CMK (cell line): ENCODE data around the gene DSCAML1.
"Not testable (repeated sequence)": the region's sequence is repeated elsewhere in the genome, so short reads cannot be mapped to it uniquely, and the experiment has no call there.

Experiments
- DNase-seq: peaks from one replicate; pipeline ENCODE4 v3.0.0-alpha.2; 2010; ENCODE audit warnings: low read depth

DSCAML1 gene

GRCh38 chr11:117792992-117793391, 4.0 kb downstream of the DSCAML1 start:
- no peak for DNase-seq

GRCh38 chr11:117792241-117792640, 4.8 kb downstream of the DSCAML1 start:
- no peak for DNase-seq

DNA sequence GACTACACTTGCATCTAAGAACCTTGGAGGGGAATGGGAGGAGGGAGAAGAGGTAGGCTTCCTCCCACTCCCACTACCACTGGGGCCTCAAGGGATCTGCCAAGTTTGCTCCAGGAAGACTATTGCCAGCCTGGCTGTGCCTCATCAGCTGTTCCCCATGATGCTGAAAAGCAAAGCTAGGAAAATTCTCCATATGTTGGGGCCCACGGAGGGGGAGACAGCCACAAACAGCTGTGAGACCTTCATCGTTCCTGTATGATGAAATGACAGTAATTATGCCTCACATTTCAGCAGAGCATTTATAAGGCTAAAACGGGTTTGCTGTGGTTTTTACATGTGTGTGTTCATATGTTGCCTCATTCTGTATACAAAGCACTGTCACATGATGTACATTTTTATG, 6.7 kb downstream of the DSCAML1 start:
- no peak for DNase-seq

- no peak for DNase-seq
Observed at GRCh38 chr11:117789241-117789640, 7.8 kb downstream of the DSCAML1 start.

DNA sequence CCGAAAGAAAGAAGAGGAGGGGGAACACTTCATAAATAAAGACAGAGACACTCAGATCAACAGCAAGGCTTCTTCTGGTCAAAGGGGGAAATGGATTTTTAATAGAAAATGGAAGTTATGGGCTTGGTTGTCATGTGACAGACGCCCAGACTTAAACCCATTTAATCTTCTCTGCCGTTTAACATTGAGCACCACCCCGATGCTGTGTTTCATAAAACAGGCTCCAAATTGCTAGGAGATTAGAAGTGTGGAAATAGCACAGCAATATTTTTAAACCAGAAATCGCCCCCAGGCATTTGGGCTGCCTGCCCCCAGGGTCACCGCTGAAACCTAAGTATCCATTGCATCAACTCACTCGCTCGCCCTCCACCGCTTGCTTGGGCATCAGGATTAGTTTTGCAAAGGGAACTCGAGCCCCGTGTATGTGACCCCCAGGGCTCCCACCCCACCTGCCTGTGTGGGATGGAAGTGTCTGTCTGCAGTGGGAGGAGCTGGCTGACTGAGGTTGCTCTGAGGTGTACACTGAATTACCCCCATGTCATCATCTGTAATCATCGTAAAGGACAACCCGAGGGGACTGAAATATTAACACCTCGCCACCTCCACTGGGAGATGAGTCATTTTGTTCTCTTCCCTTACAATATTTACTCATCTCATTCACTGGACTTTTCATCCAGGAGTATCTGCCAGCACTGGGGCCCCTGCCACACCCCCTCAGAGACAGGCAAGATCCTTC, 10.7 kb downstream of the DSCAML1 start:
- no peak for DNase-seq

DNA sequence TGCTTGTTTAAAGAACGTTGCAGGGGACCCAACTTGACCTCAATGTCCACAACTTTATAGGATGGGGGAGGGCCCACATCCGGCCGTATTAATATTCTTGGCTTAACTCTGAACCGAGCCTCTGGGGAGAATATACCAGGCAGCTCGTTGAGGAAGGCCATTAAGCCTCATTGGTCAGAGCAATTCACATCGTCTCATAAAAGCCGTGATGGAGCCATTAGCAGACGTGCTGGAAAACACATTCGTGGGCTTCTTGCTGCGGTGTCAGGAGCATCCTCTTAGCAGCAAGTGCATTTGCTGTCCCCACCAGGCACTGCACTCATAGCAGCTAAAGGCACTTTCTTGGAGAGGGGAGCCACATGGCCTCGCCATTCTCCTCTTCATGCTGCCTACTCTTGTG, 14.9 kb downstream of the DSCAML1 start:
- DNase-seq, result no peak

GRCh38 chr11:117781627-117782026, 15.4 kb downstream of the DSCAML1 start:
- no peak for DNase-seq

GRCh38 chr11:117780456-117780855, 16.6 kb downstream of the DSCAML1 start:
- no peak for DNase-seq

- DNase-seq, result no peak
Observed at GRCh38 chr11:117774553-117774952, 22.5 kb downstream of the DSCAML1 start.

GRCh38 chr11:117772360-117772759, 24.7 kb downstream of the DSCAML1 start:
- DNase-seq, result no peak

DNA sequence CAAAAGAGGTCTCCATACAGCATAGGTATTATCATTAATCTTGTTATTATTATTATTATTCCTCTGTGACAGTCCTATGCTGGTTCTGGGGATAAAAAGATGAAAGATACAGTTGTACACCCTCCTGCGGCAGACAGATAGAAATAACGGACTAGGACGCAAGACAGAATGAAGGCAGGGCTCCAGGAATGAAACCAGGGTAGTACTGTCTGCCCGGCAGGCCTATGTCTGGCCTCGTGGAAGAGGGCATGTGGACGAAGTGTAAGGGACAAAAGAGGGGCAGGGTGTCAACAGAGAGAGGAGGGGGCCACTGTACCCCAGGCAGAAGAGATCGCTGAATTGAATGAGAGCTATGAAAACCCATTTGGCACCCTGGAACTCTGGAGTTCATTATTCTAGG, 25.2 kb downstream of the DSCAML1 start:
- no peak for DNase-seq

DNA sequence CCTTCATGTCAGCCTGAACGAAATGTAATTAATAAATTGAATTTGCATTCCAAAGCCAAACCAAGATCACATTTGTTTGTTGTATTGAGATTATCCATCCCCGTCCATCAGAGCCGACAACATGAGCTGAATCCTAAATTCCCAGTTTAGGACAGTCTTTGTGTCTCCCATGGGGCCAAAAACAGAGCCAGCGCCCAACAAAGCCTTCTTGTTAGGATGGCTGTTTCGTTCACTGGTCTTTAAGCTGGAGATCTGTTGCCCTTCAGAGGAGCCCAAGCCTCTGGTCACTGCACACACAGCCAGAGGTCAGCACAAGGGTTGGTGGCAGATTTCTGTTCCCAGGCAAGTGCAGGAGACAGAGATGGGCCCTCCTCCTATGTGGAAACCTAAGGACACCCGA, 25.8 kb downstream of the DSCAML1 start:
- no peak for DNase-seq

GRCh38 chr11:117770061-117770460, 27.0 kb downstream of the DSCAML1 start:
- no peak for DNase-seq

DNA sequence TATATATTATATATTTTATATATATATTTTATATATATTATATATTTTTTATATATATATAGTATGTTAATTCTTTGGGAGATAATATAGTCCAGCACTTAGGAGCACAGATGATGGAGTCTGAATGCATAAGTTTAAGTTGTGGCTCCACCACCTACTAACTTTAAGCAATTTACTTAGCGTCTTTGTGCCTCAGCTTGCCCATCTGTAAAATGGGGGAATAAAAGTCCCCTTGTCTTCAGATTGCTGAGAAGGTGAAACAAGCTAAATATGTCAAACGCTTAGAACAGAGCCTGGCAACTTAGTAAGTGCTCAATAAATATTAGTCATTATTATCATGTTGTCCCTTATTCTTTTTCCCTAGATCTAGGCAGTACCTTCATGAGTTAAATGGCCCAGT, 27.5 kb downstream of the DSCAML1 start:
- DNase-seq, result no peak

DNA sequence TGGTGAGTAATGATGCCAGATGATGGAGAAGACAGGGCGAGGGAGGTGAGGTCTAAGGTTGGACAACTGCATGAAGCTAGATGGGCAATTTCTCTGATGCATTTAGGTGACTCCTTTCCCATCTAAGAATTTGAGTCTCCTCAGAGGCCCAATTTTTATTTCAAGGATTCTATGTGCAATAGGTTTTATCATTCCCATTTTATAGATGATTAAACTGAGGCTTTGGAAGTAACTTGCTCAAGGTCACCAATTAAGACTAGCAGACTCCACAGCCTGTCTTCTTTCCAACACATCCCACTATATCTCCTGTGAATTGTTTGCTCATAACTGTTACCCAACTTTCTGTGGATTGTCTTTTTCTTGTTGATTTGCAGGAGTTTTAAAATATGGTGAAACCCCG, 28.5 kb downstream of the DSCAML1 start:
- DNase-seq, result no peak

- DNase-seq, result no peak
Observed at GRCh38 chr11:117767071-117767470, 29.9 kb downstream of the DSCAML1 start.

- DNase-seq, result no peak
Observed at GRCh38 chr11:117766576-117766975, 30.4 kb downstream of the DSCAML1 start.

- no peak for DNase-seq
Observed at GRCh38 chr11:117766026-117766425, 31.0 kb downstream of the DSCAML1 start.

DNA sequence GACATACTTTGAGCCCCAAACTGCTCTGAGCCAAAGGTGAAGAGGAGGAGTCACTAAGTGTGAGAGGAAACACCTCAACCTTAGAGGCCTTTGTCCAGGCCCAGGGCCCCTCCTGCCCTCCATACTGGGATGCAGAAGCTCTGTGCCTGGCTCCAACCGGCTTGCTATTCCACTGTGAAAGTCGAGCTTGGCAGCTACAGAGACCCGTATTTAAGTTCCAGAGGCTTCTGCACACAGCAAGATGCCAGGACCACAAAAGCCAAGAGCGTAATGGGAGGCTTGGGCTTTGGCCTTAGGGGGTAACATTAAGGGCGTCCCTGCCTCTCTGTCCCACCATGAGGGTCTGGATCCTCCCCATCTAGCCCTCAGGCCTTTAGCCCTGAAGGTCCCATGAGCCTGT, 31.9 kb downstream of the DSCAML1 start:
- no peak for DNase-seq

- DNase-seq, result not testable (repeated sequence)
Observed at GRCh38 chr11:117763465-117763864, 33.6 kb downstream of the DSCAML1 start.

DNA sequence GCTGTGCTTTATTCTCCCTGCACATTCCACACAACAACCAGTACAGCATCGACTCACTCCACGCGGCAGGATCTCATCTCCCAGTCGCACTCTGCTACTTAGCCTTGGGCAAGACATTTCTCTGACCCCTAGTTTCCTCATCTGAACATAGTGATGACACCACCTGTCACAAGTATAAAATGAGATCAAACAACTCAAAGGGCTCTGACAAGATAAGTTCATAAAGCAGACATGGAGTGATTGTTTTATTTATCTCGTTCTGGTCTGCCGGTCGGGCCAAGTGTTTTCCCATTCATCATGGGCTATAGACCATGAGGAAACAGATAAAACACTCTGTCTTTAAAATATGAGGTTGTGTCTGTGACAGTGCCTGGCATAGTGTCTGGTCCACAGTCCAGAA, 35.0 kb downstream of the DSCAML1 start:
- no peak for DNase-seq

DNA sequence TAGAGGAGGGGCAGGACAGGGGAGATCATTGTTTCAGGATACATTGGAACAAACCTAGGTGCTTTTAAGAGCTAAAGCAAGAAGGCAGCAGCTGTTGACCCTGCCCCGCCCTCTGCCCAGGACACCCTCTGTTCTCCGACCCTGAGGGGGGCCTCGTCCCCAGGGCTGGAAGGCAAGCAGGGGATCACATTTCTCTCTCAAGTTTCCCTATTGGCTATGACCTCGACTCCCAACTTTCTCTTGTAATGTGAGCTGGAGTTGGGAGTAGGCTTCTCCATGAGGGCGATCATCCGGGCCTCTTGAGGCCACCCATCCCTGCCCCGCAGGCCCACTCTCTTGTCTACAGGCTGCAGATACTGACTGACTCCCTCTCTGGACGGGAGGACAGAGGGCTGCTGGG, 37.7 kb downstream of the DSCAML1 start:
- no peak for DNase-seq

- no peak for DNase-seq
Observed at GRCh38 chr11:117754030-117754429, 43.0 kb downstream of the DSCAML1 start.

DNA sequence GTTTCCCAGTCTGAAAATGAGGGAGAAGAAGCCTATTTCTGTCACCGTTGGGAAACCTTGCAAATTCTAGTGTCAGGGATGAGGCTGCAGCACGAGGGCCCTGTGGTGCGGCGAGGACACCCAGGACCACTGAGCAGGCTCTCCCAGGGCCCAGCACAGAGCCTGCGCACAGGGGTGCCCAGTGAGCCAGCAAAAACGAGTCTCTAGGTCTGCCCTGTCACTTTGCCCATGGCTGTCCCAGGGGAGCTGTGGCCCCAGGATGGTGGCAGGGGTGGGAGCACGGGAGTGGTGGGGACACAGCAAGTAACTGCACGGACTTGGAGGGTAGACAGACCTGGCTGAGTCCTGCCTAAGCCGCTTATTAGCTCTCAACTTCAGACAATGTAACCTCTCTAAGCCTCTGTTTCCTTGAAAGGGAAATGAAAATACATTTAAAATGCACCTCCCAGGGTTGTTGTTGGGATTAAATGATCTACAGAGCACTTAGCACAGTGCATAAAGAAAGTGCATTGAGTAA, 44.2 kb downstream of the DSCAML1 start:
- no peak for DNase-seq
